Panc1 (cell line): ENCODE data around the gene C15orf62. TPM values are rescaled to one million over a fixed set of nuclear protein-coding genes. Genes with fewer than 3 reads are reported as not detected.
A peak's percentile ranks its signal among the peaks of the same experiment; 100 is the strongest.

Experiments used
- ATAC-seq: fragments of 200-7000 bp; cut with Tn5 transposase; 2 replicates; pipeline ENCODE4 v1.9.1; 2020; ENCODE audit warnings: mild to moderate bottlenecking, moderate library complexity
- BruUV-seq: library from RNA; stranded (reverse); fragments of 400-500 nt; replicated peaks from 2 replicates; lab custom pipeline; 2021; lab: Mats Ljungman, UMichigan
- CTCF ChIA-PET: fragments of 300-600 bp; sonication (Branson Sonifier 250); formaldehyde crosslinking; loops from one replicate; lab custom pipeline; 2022; ENCODE audit warnings: antibody characterized with exemption; lab: Charles Lee
- POLR2A ChIA-PET: fragments of 300-600 bp; sonication (Branson Sonifier 250); formaldehyde crosslinking; loops from one replicate; lab custom pipeline; 2022; ENCODE audit warnings: antibody characterized with exemption; lab: Charles Lee
- DNase-seq: peaks from one replicate; pipeline ENCODE4 v3.0.0-alpha.2; 2010; ENCODE audit warnings: low read depth, low spot score
- H3K27ac ChIP-seq: 2 replicates; pipeline ENCODE4 v1.5.1; 2011; ENCODE audit warnings: mild to moderate bottlenecking, low read length, inconsistent platforms
- H3K27me3 ChIP-seq: fragments of 200-500 bp; sonication (Bioruptor generic); 2 replicates; pipeline ENCODE4 v1.6.0; 2014; ENCODE audit warnings: low read length, inconsistent platforms; ENCODE audit not compliant: control insufficient read depth, insufficient read depth
- H3K36me3 ChIP-seq: fragments of 200-500 bp; sonication (Bioruptor generic); 2 replicates; pipeline ENCODE4 v1.5.1; 2014; ENCODE audit warnings: inconsistent platforms, mild to moderate bottlenecking, low read length, moderate library complexity; ENCODE audit not compliant: control insufficient read depth, insufficient read depth
- H3K4me1 ChIP-seq: 2 replicates; pipeline ENCODE4 v1.5.1; 2011; ENCODE audit warnings: inconsistent platforms, mild to moderate bottlenecking, low read length, moderate library complexity; ENCODE audit not compliant: control insufficient read depth, insufficient read depth
- H3K4me3 ChIP-seq, 2 experiments: 2 replicates each; pipeline ENCODE4 v1.5.1; 2011 to 2012; ENCODE audit warnings: low read depth in 2 of 2, low read length in 2 of 2, mild to moderate bottlenecking in 2 of 2, inconsistent platforms in 1 of 2, moderate library complexity in 1 of 2
- H3K9me3 ChIP-seq: fragments of 200-500 bp; sonication (Bioruptor generic); 2 replicates; pipeline ENCODE4 v1.5.1; 2014; ENCODE audit warnings: low read depth, mild to moderate bottlenecking, inconsistent platforms, low read length, moderate library complexity; ENCODE audit not compliant: control insufficient read depth, insufficient read depth
- CTCF ChIP-seq: fragments of 450-650 bp; IDR thresholded peaks from 2 replicates; pipeline ENCODE4 v1.5.1; 2017; ENCODE audit warnings: mild to moderate bottlenecking
- POLR2AphosphoS5 ChIP-seq: IDR thresholded peaks from 2 replicates; pipeline ENCODE4 v1.6.1; 2012; ENCODE audit warnings: mild to moderate bottlenecking, low read depth, low read length, moderate library complexity
- REST ChIP-seq, 2 experiments: IDR thresholded peaks; 2 replicates each; pipeline ENCODE4 v1.6.1; 2011 to 2012; ENCODE audit warnings: low read depth in 2 of 2, control low read depth in 1 of 2, low read length in 1 of 2, mild to moderate bottlenecking in 1 of 2, moderate library complexity in 1 of 2; ENCODE audit not compliant: insufficient read depth in 1 of 2
- SIN3A ChIP-seq: IDR thresholded peaks from 2 replicates; pipeline ENCODE4 v1.6.1; 2012; ENCODE audit warnings: low read depth, mild to moderate bottlenecking, low read length, moderate library complexity, borderline replicate concordance; ENCODE audit not compliant: insufficient read depth
- TCF7L2 ChIP-seq: IDR thresholded peaks from 2 replicates; pipeline ENCODE4 v1.6.1; 2011; ENCODE audit warnings: mild to moderate bottlenecking, low read depth, low read length, inconsistent platforms
- in situ Hi-C: cut with HindIII; loops from 2 replicates; pipeline ENCODE4 v1.10.0; 2016; ENCODE audit warnings: low sequenced_read_pairs, low pct_unique_long_range_greater_than_20kb
- intact Hi-C: fragments of 100-400 bp; cut with micrococcal nuclease; formaldehyde crosslinking; loops from one replicate; pipeline ENCODE4 v1.10.0; 2022; ENCODE audit not compliant: unreplicated experiment
- total RNA-seq: library from RNA; stranded (reverse); gene quantifications from one replicate; pipeline ENCODE4 v1.2.1, GENCODE V29; 2021; ENCODE audit not compliant: unreplicated experiment

The C15orf62 gene
- total RNA-seq, 1 experiment from 2014 or later: 0.33 TPM

- TF ChIP-seq SIN3A (no peak), CTCF (no peak), REST (IDR thresholded peaks at IDR 0.05; ENCODE audit: insufficient read depth in 1 of 2, low read depth in 2 of 2, low read length in 1 of 2) (no peak), POLR2AphosphoS5 (no peak), TCF7L2 (no peak)
- Histone ChIP-seq H3K9me3 (no peaks in the 10 kb centered on the region), H3K4me1 (peaks cover 13% of the 10 kb centered on the region), H3K4me3 (no peak overlapping the region), H3K27me3 (no peaks in the 10 kb centered on the region), H3K27ac (no peak overlapping the region), H3K36me3 (no peaks in the 10 kb centered on the region)
- intact Hi-C loops: no loop called here
- ATAC-seq (no peak), DNase-seq (no peak)
- ChIA-PET POLR2A (no interaction called here), CTCF (interaction anchor here (0.6 kb wide), 1 partner anchor 69 kb away, joined by 5 read pairs; no protein-coding TSS in a partner anchor)
- in situ Hi-C loops: loop anchor here (25.0 kb wide), 1 partner anchor 155 kb away; no protein-coding TSS in a partner anchor
- no TSS peak for BruUV-seq
Observed at GRCh38 chr15:40792394-40792793, 22.6 kb downstream of the C15orf62 start.

GRCh38 chr15:40793216-40793989 is 23.6 kb downstream of the C15orf62 start:
- Histone ChIP-seq H3K4me3 (peak overlapping the region in 1 of 2 experiments; percentile 19; a peak in 1 of 4 replicates), H3K27ac (peak overlapping the region; percentile 46), H3K4me1 (peaks cover 9% of the 10 kb centered on the region), H3K9me3 (no peaks in the 10 kb centered on the region), H3K27me3 (no peaks in the 10 kb centered on the region), H3K36me3 (no peaks in the 10 kb centered on the region)
- TF ChIP-seq TCF7L2: no peak
- TF ChIP-seq CTCF: no peak
- no peak for TF ChIP-seq SIN3A
- no peak for TF ChIP-seq REST (IDR thresholded peaks at IDR 0.05; ENCODE audit: insufficient read depth in 1 of 2, low read depth in 2 of 2, low read length in 1 of 2)
- no peak for TF ChIP-seq POLR2AphosphoS5
- intact Hi-C loops (no loop called here), in situ Hi-C loops (loop anchor here (25.0 kb wide), 1 partner anchor 156 kb away; no protein-coding TSS in a partner anchor)
- POLR2A ChIA-PET: no interaction called here
- peak; percentile 89 for ATAC-seq
- DNase-seq: peak; percentile 83
- CTCF ChIA-PET: interaction anchor here (0.8 kb wide), 1 partner anchor 70 kb away, joined by 3 read pairs; no protein-coding TSS in a partner anchor
- BruUV-seq: no TSS peak
